ENCODE results near the gene DNAI2. TPM values are rescaled to one million over a fixed set of nuclear protein-coding genes. Genes with fewer than 3 reads are reported as not detected.

The DNAI2 gene
- total and polyA plus RNA-seq, 4 donors, result 0.69 to 7.4 (median 5.9) TPM

- Histone ChIP-seq H3K4me3 (ENCODE audit: low read depth, low read length) (no peak overlapping the region), H3K27ac (ENCODE audit: low read depth, low read length) (peak overlapping the region; percentile 67), H3K4me1 (ENCODE audit: control insufficient read depth, insufficient read depth, low read length) (peaks cover 75% of the 10 kb centered on the region), H3K27me3 (ENCODE audit: control insufficient read depth, insufficient read depth, low read length) (no peaks in the 10 kb centered on the region), H3K9me3 (ENCODE audit: control insufficient read depth, insufficient read depth, low read length) (no peaks in the 10 kb centered on the region), H3K36me3 (ENCODE audit: control insufficient read depth, insufficient read depth, low read length) (peaks cover 37% of the 10 kb centered on the region)
- DNase-seq (ENCODE audit: low read depth in 4 of 6, low spot score in 6 of 6), result peak in 2 of 6 donors; percentile 63 to 81
- WGBS (ENCODE audit: insufficient coverage), result 49% methylated on average over 13 of the region's 13 CpGs
Measured at GRCh38 chr17:74243013-74243755, 30.9 kb upstream of the DNAI2 start.

GRCh38 chr17:74244128-74244527, 29.9 kb upstream of the DNAI2 start:
- Histone ChIP-seq H3K4me3 (ENCODE audit: low read depth, low read length) (no peak overlapping the region), H3K27me3 (ENCODE audit: control insufficient read depth, insufficient read depth, low read length) (no peaks in the 10 kb centered on the region), H3K4me1 (ENCODE audit: control insufficient read depth, insufficient read depth, low read length) (peaks cover 73% of the 10 kb centered on the region), H3K27ac (ENCODE audit: low read depth, low read length) (peak overlapping the region; percentile 87), H3K9me3 (ENCODE audit: control insufficient read depth, insufficient read depth, low read length) (no peaks in the 10 kb centered on the region), H3K36me3 (ENCODE audit: control insufficient read depth, insufficient read depth, low read length) (peaks cover 37% of the 10 kb centered on the region)
- WGBS (ENCODE audit: insufficient coverage), result 90% methylated on average over 9 of the region's 10 CpGs
- DNase-seq (ENCODE audit: low read depth in 4 of 6, low spot score in 6 of 6), result no peak

- Histone ChIP-seq H3K9me3 (ENCODE audit: control insufficient read depth, insufficient read depth, low read length) (no peaks in the 10 kb centered on the region), H3K36me3 (ENCODE audit: control insufficient read depth, insufficient read depth, low read length) (peaks cover 37% of the 10 kb centered on the region), H3K27me3 (ENCODE audit: control insufficient read depth, insufficient read depth, low read length) (no peaks in the 10 kb centered on the region), H3K4me3 (ENCODE audit: low read depth, low read length) (no peak overlapping the region), H3K4me1 (ENCODE audit: control insufficient read depth, insufficient read depth, low read length) (peaks cover 73% of the 10 kb centered on the region), H3K27ac (ENCODE audit: low read depth, low read length) (peak overlapping the region; percentile 87)
- DNase-seq (ENCODE audit: low read depth in 4 of 6, low spot score in 6 of 6), result peak in 2 of 6 donors; percentile 39 to 60
- 37% methylated on average over 5 of the region's 6 CpGs for WGBS (ENCODE audit: insufficient coverage)
Measured at GRCh38 chr17:74244548-74244947, 29.5 kb upstream of the DNAI2 start.

GRCh38 chr17:74245145-74245831, 28.7 kb upstream of the DNAI2 start:
- H3K27me3 ChIP-seq (ENCODE audit: control insufficient read depth, insufficient read depth, low read length), result no peaks in the 10 kb centered on the region
- no peak overlapping the region for H3K4me3 ChIP-seq (ENCODE audit: low read depth, low read length)
- H3K9me3 ChIP-seq (ENCODE audit: control insufficient read depth, insufficient read depth, low read length), result no peaks in the 10 kb centered on the region
- DNase-seq (ENCODE audit: low read depth in 4 of 6, low spot score in 6 of 6), result peak in 5 of 6 donors; percentile 55 to 90 (median 68)
- H3K27ac ChIP-seq (ENCODE audit: low read depth, low read length), result peak overlapping the region; percentile 87
- H3K4me1 ChIP-seq (ENCODE audit: control insufficient read depth, insufficient read depth, low read length), result peaks cover 73% of the 10 kb centered on the region
- 29% methylated on average over 19 of the region's 21 CpGs for WGBS (ENCODE audit: insufficient coverage)
- H3K36me3 ChIP-seq (ENCODE audit: control insufficient read depth, insufficient read depth, low read length), result peaks cover 42% of the 10 kb centered on the region

- Histone ChIP-seq H3K27me3 (ENCODE audit: control insufficient read depth, insufficient read depth, low read length) (no peaks in the 10 kb centered on the region), H3K27ac (ENCODE audit: low read depth, low read length) (peak overlapping the region; percentile 87), H3K36me3 (ENCODE audit: control insufficient read depth, insufficient read depth, low read length) (peaks cover 44% of the 10 kb centered on the region), H3K9me3 (ENCODE audit: control insufficient read depth, insufficient read depth, low read length) (no peaks in the 10 kb centered on the region), H3K4me1 (ENCODE audit: control insufficient read depth, insufficient read depth, low read length) (peaks cover 71% of the 10 kb centered on the region), H3K4me3 (ENCODE audit: low read depth, low read length) (no peak overlapping the region)
- WGBS (ENCODE audit: insufficient coverage), result 17% methylated on average over 4 of the region's 5 CpGs
- DNase-seq (ENCODE audit: low read depth in 4 of 6, low spot score in 6 of 6), result no peak
Measured at GRCh38 chr17:74245871-74246270, 28.2 kb upstream of the DNAI2 start.

- 67% methylated on average over 10 of the region's 17 CpGs for WGBS (ENCODE audit: insufficient coverage)
- no peaks in the 10 kb centered on the region for H3K27me3 ChIP-seq (ENCODE audit: control insufficient read depth, insufficient read depth, low read length)
- peaks cover 58% of the 10 kb centered on the region for H3K36me3 ChIP-seq (ENCODE audit: control insufficient read depth, insufficient read depth, low read length)
- no peak overlapping the region for H3K4me3 ChIP-seq (ENCODE audit: low read depth, low read length)
- no peak for DNase-seq (ENCODE audit: low read depth in 4 of 6, low spot score in 6 of 6)
- no peaks in the 10 kb centered on the region for H3K9me3 ChIP-seq (ENCODE audit: control insufficient read depth, insufficient read depth, low read length)
- H3K27ac ChIP-seq (ENCODE audit: low read depth, low read length), result no peak overlapping the region
- H3K4me1 ChIP-seq (ENCODE audit: control insufficient read depth, insufficient read depth, low read length), result peaks cover 38% of the 10 kb centered on the region
Measured at GRCh38 chr17:74249590-74250270, 24.3 kb upstream of the DNAI2 start.

GRCh38 chr17:74250324-74250995, 23.6 kb upstream of the DNAI2 start:
- 71% methylated on average over 11 of the region's 12 CpGs for WGBS (ENCODE audit: insufficient coverage)
- DNase-seq (ENCODE audit: low read depth in 4 of 6, low spot score in 6 of 6), result peak in 2 of 6 donors; percentile 46 to 73
- Histone ChIP-seq H3K36me3 (ENCODE audit: control insufficient read depth, insufficient read depth, low read length) (peaks cover 60% of the 10 kb centered on the region), H3K27me3 (ENCODE audit: control insufficient read depth, insufficient read depth, low read length) (no peaks in the 10 kb centered on the region), H3K9me3 (ENCODE audit: control insufficient read depth, insufficient read depth, low read length) (no peaks in the 10 kb centered on the region), H3K27ac (ENCODE audit: low read depth, low read length) (no peak overlapping the region), H3K4me3 (ENCODE audit: low read depth, low read length) (no peak overlapping the region), H3K4me1 (ENCODE audit: control insufficient read depth, insufficient read depth, low read length) (peaks cover 31% of the 10 kb centered on the region)

GRCh38 chr17:74251051-74251450, 23.0 kb upstream of the DNAI2 start:
- no peak for DNase-seq (ENCODE audit: low read depth in 4 of 6, low spot score in 6 of 6)
- Histone ChIP-seq H3K4me1 (ENCODE audit: control insufficient read depth, insufficient read depth, low read length) (peaks cover 25% of the 10 kb centered on the region), H3K9me3 (ENCODE audit: control insufficient read depth, insufficient read depth, low read length) (no peaks in the 10 kb centered on the region), H3K36me3 (ENCODE audit: control insufficient read depth, insufficient read depth, low read length) (peaks cover 66% of the 10 kb centered on the region), H3K27me3 (ENCODE audit: control insufficient read depth, insufficient read depth, low read length) (no peaks in the 10 kb centered on the region), H3K27ac (ENCODE audit: low read depth, low read length) (no peak overlapping the region), H3K4me3 (ENCODE audit: low read depth, low read length) (no peak overlapping the region)
- 96% methylated on average over 7 of the region's 8 CpGs for WGBS (ENCODE audit: insufficient coverage)

GRCh38 chr17:74251569-74251968, 22.5 kb upstream of the DNAI2 start:
- Histone ChIP-seq H3K4me1 (ENCODE audit: control insufficient read depth, insufficient read depth, low read length) (peaks cover 20% of the 10 kb centered on the region), H3K36me3 (ENCODE audit: control insufficient read depth, insufficient read depth, low read length) (peaks cover 70% of the 10 kb centered on the region), H3K4me3 (ENCODE audit: low read depth, low read length) (no peak overlapping the region), H3K27me3 (ENCODE audit: control insufficient read depth, insufficient read depth, low read length) (no peaks in the 10 kb centered on the region), H3K27ac (ENCODE audit: low read depth, low read length) (no peak overlapping the region), H3K9me3 (ENCODE audit: control insufficient read depth, insufficient read depth, low read length) (no peaks in the 10 kb centered on the region)
- no peak for DNase-seq (ENCODE audit: low read depth in 4 of 6, low spot score in 6 of 6)
- 90% methylated on average over 6 of the region's 6 CpGs for WGBS (ENCODE audit: insufficient coverage)

All from spinal cord (tissue), 10 donors.